HEK293 (cell line): Measurements from ENCODE around the gene CCDC50.

Source experiments
- CTCF ChIA-PET: fragments of 350-600 bp; formaldehyde crosslinking; extraction: SDS; loops from one replicate; lab custom pipeline; 2021; ENCODE audit warnings: antibody characterized with exemption; lab: Yijun Ruan, JAX
- POLR2A ChIA-PET: fragments of 300-600 bp; formaldehyde crosslinking; extraction: SDS; loops from one replicate; lab custom pipeline; 2020; ENCODE audit warnings: antibody characterized with exemption, inconsistent platforms; lab: Yijun Ruan, JAX
- H3K27ac ChIP-seq: fragments of 200-500 bp; sonication (Bioruptor generic); 2 replicates; pipeline ENCODE4 v1.5.1; 2014; ENCODE audit warnings: low read depth, low read length, control low read depth, inconsistent platforms; ENCODE audit errors: extremely low read depth
- H3K36me3 ChIP-seq, 2 experiments: fragments of 200-500 bp in 1 of 2; sonication (Bioruptor generic) in 1 of 2; 1 replicate in 1 of 2; 2 replicates in 1 of 2; pipeline ENCODE4 v1.5.1; 2014 to 2017; ENCODE audit warnings: inconsistent platforms in 2 of 2, low read length in 2 of 2; ENCODE audit not compliant: control insufficient read depth in 2 of 2, insufficient read depth in 1 of 2
- H3K4me1 ChIP-seq: fragments of 200-500 bp; sonication (Bioruptor generic); 2 replicates; pipeline ENCODE4 v1.5.1; 2014; ENCODE audit warnings: mild to moderate bottlenecking, low read length, inconsistent platforms; ENCODE audit not compliant: control insufficient read depth, insufficient read depth
- H3K4me3 ChIP-seq: 2 replicates; pipeline ENCODE4 v1.5.1; 2011; ENCODE audit warnings: low read depth, mild to moderate bottlenecking, control low read depth, low read length, moderate library complexity
- H3K9me3 ChIP-seq: fragments of 200-500 bp; sonication (Bioruptor generic); 2 replicates; pipeline ENCODE4 v1.5.1; 2014; ENCODE audit warnings: low read depth, low read length, inconsistent platforms; ENCODE audit not compliant: control insufficient read depth, insufficient read depth
- PRDM6 ChIP-seq: fragments of 450-650 bp; formaldehyde crosslinking; IDR thresholded peaks from 2 replicates; pipeline ENCODE4 v1.5.1; 2017; ENCODE audit warnings: missing biosample characterization, missing genetic modification characterization
- REPIN1 ChIP-seq: fragments of 450-650 bp; formaldehyde crosslinking; IDR thresholded peaks from 2 replicates; pipeline ENCODE4 v1.5.1; 2017; ENCODE audit warnings: missing biosample characterization, missing genetic modification characterization, low read depth
- SP7 ChIP-seq: fragments of 450-650 bp; formaldehyde crosslinking; IDR thresholded peaks from 2 replicates; pipeline ENCODE4 v1.5.1; 2016; ENCODE audit warnings: missing biosample characterization, missing genetic modification characterization
- YY1 ChIP-seq: fragments of 450-650 bp; formaldehyde crosslinking; IDR thresholded peaks from 2 replicates; pipeline ENCODE4 v1.5.1; 2018; ENCODE audit warnings: missing biosample characterization, missing genetic modification characterization
- ZBTB11 ChIP-seq: fragments of 450-650 bp; formaldehyde crosslinking; conservative IDR thresholded peaks from 2 replicates; pipeline ENCODE4 v1.5.1; 2016; ENCODE audit warnings: low read depth, missing biosample characterization, missing genetic modification characterization
- ZBTB20 ChIP-seq: fragments of 450-650 bp; formaldehyde crosslinking; IDR thresholded peaks from 2 replicates; pipeline ENCODE4 v1.5.1; 2016; ENCODE audit warnings: missing biosample characterization, missing genetic modification characterization
- ZBTB26 ChIP-seq: fragments of 450-650 bp; formaldehyde crosslinking; optimal IDR thresholded peaks from 2 replicates; pipeline ENCODE3; 2016; ENCODE audit warnings: missing biosample characterization, mild to moderate bottlenecking, missing genetic modification characterization
- ZBTB49 ChIP-seq: fragments of 450-650 bp; formaldehyde crosslinking; IDR thresholded peaks from 2 replicates; pipeline ENCODE4 v1.5.1; 2016; ENCODE audit warnings: missing biosample characterization, missing genetic modification characterization, low read depth
- ZBTB8A ChIP-seq: fragments of 450-650 bp; formaldehyde crosslinking; IDR thresholded peaks from 2 replicates; pipeline ENCODE4 v1.5.1; 2016; ENCODE audit warnings: missing biosample characterization, missing genetic modification characterization
- ZNF169 ChIP-seq: fragments of 450-650 bp; formaldehyde crosslinking; IDR thresholded peaks from 2 replicates; pipeline ENCODE4 v1.5.1; 2016; ENCODE audit warnings: missing biosample characterization, missing genetic modification characterization
- ZNF488 ChIP-seq: fragments of 450-650 bp; formaldehyde crosslinking; IDR thresholded peaks from 2 replicates; pipeline ENCODE4 v1.5.1; 2016; ENCODE audit warnings: missing biosample characterization, missing genetic modification characterization
- ZNF544 ChIP-seq: fragments of 450-650 bp; formaldehyde crosslinking; IDR thresholded peaks from 2 replicates; pipeline ENCODE4 v1.5.0; 2017; ENCODE audit warnings: missing biosample characterization, missing genetic modification characterization
- ZNF561 ChIP-seq: fragments of 450-650 bp; IDR thresholded peaks from 2 replicates; pipeline ENCODE4 v1.5.1; 2018; ENCODE audit warnings: missing biosample characterization, missing genetic modification characterization, borderline replicate concordance
- ZNF596 ChIP-seq: fragments of 450-650 bp; IDR thresholded peaks from 2 replicates; pipeline ENCODE4 v1.5.0; 2018; ENCODE audit warnings: missing biosample characterization, mild to moderate bottlenecking, missing genetic modification characterization, moderate library complexity
- ZNF76 ChIP-seq: fragments of 450-650 bp; formaldehyde crosslinking; IDR thresholded peaks from 2 replicates; pipeline ENCODE4; 2016; ENCODE audit warnings: low read depth, missing biosample characterization, missing genetic modification characterization, borderline replicate concordance
- ZNF768 ChIP-seq: fragments of 450-650 bp; formaldehyde crosslinking; IDR thresholded peaks from 2 replicates; pipeline ENCODE4 v1.5.1; 2018; ENCODE audit warnings: missing biosample characterization, mild to moderate bottlenecking, missing genetic modification characterization
- ZNF830 ChIP-seq: fragments of 450-650 bp; IDR thresholded peaks from 2 replicates; pipeline ENCODE4 v1.5.0; 2018; ENCODE audit warnings: missing biosample characterization, missing genetic modification characterization, low read depth, mild to moderate bottlenecking, moderate library complexity

The CCDC50 gene

GRCh38 chr3:191390580-191390979 is 61.4 kb downstream of the CCDC50 start (continued):
- no peak for TF ChIP-seq ZBTB26 (tag by site-specific recombination)

- H3K36me3 ChIP-seq, result peaks cover 4 to 55% of the 10 kb centered on the region in 2 experiments; a peak in 2 of 3 replicates
- POLR2A ChIA-PET, result no interaction called here
These were observed 62.9 kb downstream of the CCDC50 start for GRCh38 chr3:191391861-191392808.

GRCh38 chr3:191393146-191393545 is 64.0 kb downstream of the CCDC50 start:
- H3K27ac ChIP-seq, result no peak overlapping the region
- ChIA-PET CTCF (interaction anchor here (0.6 kb wide), 1 partner anchor 104 kb away, joined by 3 read pairs; no protein-coding TSS in a partner anchor), POLR2A (no interaction called here)
- no peak overlapping the region for H3K4me3 ChIP-seq
- H3K36me3 ChIP-seq, result peaks cover 4 to 63% of the 10 kb centered on the region in 2 experiments; a peak in 2 of 3 replicates
- no peaks in the 10 kb centered on the region for H3K9me3 ChIP-seq
- no peaks in the 10 kb centered on the region for H3K4me1 ChIP-seq
- TF ChIP-seq ZBTB49 (tag by site-specific recombination) (no peak), ZNF596 (tag by site-specific recombination) (no peak), ZBTB26 (tag by site-specific recombination) (no peak), SP7 (tag by site-specific recombination) (no peak), ZNF830 (tag by site-specific recombination) (no peak), REPIN1 (no peak), ZBTB8A (tag by site-specific recombination) (no peak), ZNF488 (tag by site-specific recombination) (no peak), ZBTB11 (tag by site-specific recombination) (no peak), YY1 (tag by site-specific recombination) (no peak), ZNF544 (tag by site-specific recombination) (no peak), ZBTB20 (tag by site-specific recombination) (no peak), ZNF561 (tag by site-specific recombination) (no peak), PRDM6 (tag by site-specific recombination) (no peak), ZNF169 (tag by site-specific recombination) (no peak)

More at GRCh38 chr3:191391861-191392808, 62.9 kb downstream of the CCDC50 start:
- Histone ChIP-seq H3K4me3 (no peak overlapping the region), H3K9me3 (no peaks in the 10 kb centered on the region), H3K27ac (no peak overlapping the region), H3K4me1 (no peaks in the 10 kb centered on the region)
- CTCF ChIA-PET, result interaction anchor here (0.9 kb wide), 1 partner anchor 33 kb away, joined by 3 read pairs; no protein-coding TSS in a partner anchor
- TF ChIP-seq ZNF768 (tag by site-specific recombination) (no peak), ZNF76 (tag by site-specific recombination) (no peak)
